BJ (cell line): Measurements from ENCODE around the gene RTL10. TPM values are rescaled to one million over a fixed set of nuclear protein-coding genes. Genes with fewer than 3 reads are reported as not detected.

Experiments
- CTCF ChIA-PET: fragments of 350-600 bp; formaldehyde crosslinking; extraction: SDS; loops from one replicate; lab custom pipeline; 2021; ENCODE audit warnings: antibody characterized with exemption, inconsistent platforms; lab: Yijun Ruan, JAX
- POLR2A ChIA-PET: fragments of 300-600 bp; sonication (Branson Sonifier 250); formaldehyde crosslinking; extraction: SDS; loops from one replicate; lab custom pipeline; 2021; ENCODE audit warnings: antibody characterized with exemption; lab: Charles Lee
- DNase-seq: peaks from one replicate; pipeline ENCODE4 v3.0.0-alpha.2; 2011; ENCODE audit warnings: low read depth
- H3K27me3 ChIP-seq: 2 replicates; pipeline ENCODE4 v1.6.0; 2011; ENCODE audit warnings: low read length; ENCODE audit not compliant: control insufficient read depth, insufficient read depth
- H3K36me3 ChIP-seq: 2 replicates; pipeline ENCODE4 v1.5.1; 2011; ENCODE audit warnings: low read length; ENCODE audit not compliant: control insufficient read depth, insufficient read depth
- H3K4me3 ChIP-seq: 2 replicates; pipeline ENCODE4 v1.5.1; 2011; ENCODE audit warnings: low read depth, mild to moderate bottlenecking, control low read depth, low read length
- polyA plus RNA-seq: library from polyadenylated mRNA; depleted of rRNA; stranded (reverse); fragments of >200 nt; gene quantifications from 2 replicates; pipeline ENCODE4 v1.2.3, GENCODE V29; 2011
- TF ChIP-seq, protein P1 (sequence below): IDR thresholded peaks from 2 replicates; pipeline ENCODE4 v1.5.1; 2011; ENCODE audit warnings: low read depth, mild to moderate bottlenecking, control low read depth, inconsistent platforms, low read length, moderate library complexity; ENCODE audit not compliant: insufficient read depth

The RTL10 gene
- polyA plus RNA-seq, 1 experiment: 18.9 TPM

DNA sequence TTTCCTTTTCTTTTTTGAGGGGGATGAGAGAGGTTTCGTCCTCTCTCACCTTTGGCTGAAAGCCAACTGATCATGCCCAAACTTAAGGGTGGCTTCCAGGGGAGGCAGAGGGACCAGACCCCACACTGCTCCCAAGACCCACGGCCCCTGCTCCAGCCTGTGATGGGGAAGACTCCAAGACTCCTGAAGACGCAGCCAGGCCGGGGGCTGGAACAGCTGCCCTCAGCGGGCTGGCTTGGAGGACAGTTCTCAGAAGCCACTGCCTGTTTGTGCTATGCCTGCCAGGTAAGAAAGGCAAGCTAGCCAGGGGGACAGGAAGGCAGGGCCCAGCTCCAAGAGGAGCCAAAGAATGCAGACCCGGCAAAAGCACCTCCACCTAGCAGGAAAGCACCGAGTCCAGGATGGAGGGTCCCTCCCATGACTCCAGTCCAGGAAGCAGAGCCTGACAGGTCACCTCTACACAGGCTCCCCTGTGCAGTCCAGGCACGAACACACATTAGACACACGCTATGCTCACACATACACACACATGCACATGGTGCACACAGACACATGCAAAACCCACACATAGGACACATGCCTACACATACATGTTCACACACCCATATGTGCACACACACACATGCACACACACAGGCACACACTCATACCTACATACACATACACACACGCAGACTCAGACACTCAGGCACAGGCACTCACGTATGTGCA lies 31.3 kb downstream of the RTL10 start:
- TF ChIP-seq, protein P1, sequence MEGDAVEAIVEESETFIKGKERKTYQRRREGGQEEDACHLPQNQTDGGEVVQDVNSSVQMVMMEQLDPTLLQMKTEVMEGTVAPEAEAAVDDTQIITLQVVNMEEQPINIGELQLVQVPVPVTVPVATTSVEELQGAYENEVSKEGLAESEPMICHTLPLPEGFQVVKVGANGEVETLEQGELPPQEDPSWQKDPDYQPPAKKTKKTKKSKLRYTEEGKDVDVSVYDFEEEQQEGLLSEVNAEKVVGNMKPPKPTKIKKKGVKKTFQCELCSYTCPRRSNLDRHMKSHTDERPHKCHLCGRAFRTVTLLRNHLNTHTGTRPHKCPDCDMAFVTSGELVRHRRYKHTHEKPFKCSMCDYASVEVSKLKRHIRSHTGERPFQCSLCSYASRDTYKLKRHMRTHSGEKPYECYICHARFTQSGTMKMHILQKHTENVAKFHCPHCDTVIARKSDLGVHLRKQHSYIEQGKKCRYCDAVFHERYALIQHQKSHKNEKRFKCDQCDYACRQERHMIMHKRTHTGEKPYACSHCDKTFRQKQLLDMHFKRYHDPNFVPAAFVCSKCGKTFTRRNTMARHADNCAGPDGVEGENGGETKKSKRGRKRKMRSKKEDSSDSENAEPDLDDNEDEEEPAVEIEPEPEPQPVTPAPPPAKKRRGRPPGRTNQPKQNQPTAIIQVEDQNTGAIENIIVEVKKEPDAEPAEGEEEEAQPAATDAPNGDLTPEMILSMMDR: no peak
- ChIA-PET POLR2A (no interaction called here), CTCF (interaction anchor here (0.9 kb wide), 1 partner anchor 93 kb away, joined by 3 read pairs; no protein-coding TSS in a partner anchor)

GRCh38 chr22:19822301-19823117 lies 32.2 kb downstream of the RTL10 start:
- no peak overlapping the region for H3K4me3 ChIP-seq
- ChIA-PET POLR2A (no interaction called here), CTCF (interaction anchor here (0.9 to 1.2 kb wide), 2 partner anchors 24 to 92 kb away, joined by 3 read pairs; no protein-coding TSS in a partner anchor)
- TF ChIP-seq, protein P1: no peak
- no peaks in the 10 kb centered on the region for H3K27me3 ChIP-seq
- no peak for DNase-seq
- H3K36me3 ChIP-seq: no peaks in the 10 kb centered on the region; the same call in none of the 2 replicates

More for the DNA sequence above, 31.3 kb downstream of the RTL10 start:
- Histone ChIP-seq H3K27me3 (no peaks in the 10 kb centered on the region), H3K4me3 (no peak overlapping the region), H3K36me3 (no peaks in the 10 kb centered on the region; the same call in none of the 2 replicates)
- no peak for DNase-seq

DNA sequence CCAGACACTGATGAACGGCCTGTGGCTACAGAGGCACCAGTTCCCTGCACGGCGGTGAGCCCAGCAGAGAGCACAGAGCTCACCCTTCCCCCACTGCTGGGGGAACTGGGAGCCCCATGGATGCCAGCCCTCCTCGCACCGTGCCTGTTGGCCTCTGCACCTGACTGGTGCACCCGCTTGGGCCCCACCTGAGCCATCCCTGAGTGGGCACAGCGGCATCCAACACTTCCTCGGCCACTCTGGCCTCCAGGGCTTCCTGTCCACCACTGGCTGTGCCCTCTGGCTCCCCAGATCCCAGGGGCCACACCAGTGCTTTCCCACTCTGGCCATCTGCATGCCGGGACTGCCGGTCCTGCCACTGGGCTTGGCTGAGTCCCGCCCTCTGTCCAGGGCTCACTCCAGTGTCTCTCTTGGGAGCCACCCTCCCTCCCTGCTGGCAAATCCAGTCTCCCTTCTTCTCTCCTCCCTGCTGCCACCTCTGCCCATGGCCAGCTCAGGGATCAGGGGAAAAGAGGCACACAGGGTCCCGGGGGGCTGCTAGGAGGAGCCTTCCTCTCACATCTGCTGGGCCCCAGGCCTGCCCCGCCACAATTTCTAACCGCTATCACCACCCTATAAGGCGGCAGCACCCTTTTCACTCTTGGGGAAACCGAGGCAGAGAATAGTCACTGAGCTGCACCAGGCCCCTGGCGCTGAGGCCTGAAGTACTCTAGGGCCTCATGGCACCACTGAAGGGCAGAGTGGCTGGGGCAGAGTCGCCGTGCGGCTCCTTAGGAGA lies 33.0 kb downstream of the RTL10 start:
- TF ChIP-seq, protein P1: no peak
- Histone ChIP-seq H3K36me3 (no peaks in the 10 kb centered on the region; the same call in none of the 2 replicates), H3K4me3 (no peak overlapping the region), H3K27me3 (no peaks in the 10 kb centered on the region)
- ChIA-PET POLR2A (no interaction called here), CTCF (interaction anchor here (1.2 kb wide), 1 partner anchor 24 kb away, joined by 3 read pairs; no protein-coding TSS in a partner anchor)
- no peak for DNase-seq

DNA sequence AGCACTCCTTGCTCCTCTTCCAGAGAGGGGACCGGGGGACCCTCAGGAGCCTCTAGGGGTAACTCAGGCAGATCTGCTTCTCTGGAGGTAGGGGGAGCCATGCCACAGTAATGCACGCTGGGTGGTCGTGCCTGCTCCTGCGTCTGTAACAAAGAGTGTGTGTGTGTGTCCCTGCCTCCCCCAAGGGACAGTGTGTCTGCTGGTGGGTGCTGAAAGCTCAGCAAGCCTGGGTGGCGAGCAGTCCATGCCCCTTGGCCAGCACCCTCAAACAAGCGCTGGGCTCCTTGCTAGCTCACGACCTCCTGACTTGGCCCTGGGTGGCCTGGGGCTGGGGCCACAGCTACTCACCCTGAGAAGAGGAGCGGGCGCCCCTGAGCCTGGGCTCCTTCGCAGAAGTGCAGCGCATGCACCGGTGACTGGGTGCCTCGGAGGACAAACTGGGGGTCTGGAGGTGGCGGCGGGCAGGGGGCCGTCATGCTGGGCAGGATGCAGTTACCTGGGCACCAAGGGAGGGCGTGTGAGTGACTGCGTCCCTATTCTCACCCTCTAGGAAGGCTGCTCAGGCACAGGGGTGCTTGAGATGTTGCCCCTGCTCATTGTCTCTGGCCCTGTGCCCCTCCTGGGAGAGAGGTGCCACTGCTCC lies 33.7 kb downstream of the RTL10 start:
- CTCF ChIA-PET: no interaction called here

More for the DNA sequence above, 33.7 kb downstream of the RTL10 start:
- no peaks in the 10 kb centered on the region for H3K27me3 ChIP-seq
- H3K36me3 ChIP-seq: no peaks in the 10 kb centered on the region; the same call in none of the 2 replicates
- TF ChIP-seq, protein P1: no peak
- no peak overlapping the region for H3K4me3 ChIP-seq
- DNase-seq: no peak
- POLR2A ChIA-PET: no interaction called here
